B cell (primary cell): ENCODE data around the gene GPR183. TPM values are rescaled to one million over a fixed set of nuclear protein-coding genes. Genes with fewer than 3 reads are reported as not detected.

Source experiments
- ATAC-seq: fragments of 200-7000 bp; cut with Tn5 transposase; one replicate; pipeline ENCODE4 v1.10.0; 2021; ENCODE audit warnings: low read depth, mild to moderate bottlenecking, moderate number of reproducible peaks, moderate library complexity
- CTCF ChIA-PET: fragments of 350-600 bp; sonication (Branson Sonifier 250); formaldehyde crosslinking; loops from one replicate; lab custom pipeline; 2021; ENCODE audit warnings: antibody characterized with exemption, inconsistent platforms; lab: Charles Lee
- POLR2A ChIA-PET: fragments of 350-600 bp; sonication (Branson Sonifier 250); formaldehyde crosslinking; loops from one replicate; lab custom pipeline; 2021; ENCODE audit warnings: antibody characterized with exemption; lab: Charles Lee
- DNase-seq: peaks from one replicate; pipeline ENCODE4 v3.0.0; 2013
- H2AFZ ChIP-seq: 2 replicates; pipeline ENCODE4 v1.6.1; 2012; ENCODE audit warnings: mild to moderate bottlenecking, low read depth, low read length; ENCODE audit not compliant: insufficient read depth, poor library complexity, severe bottlenecking
- H3K27ac ChIP-seq, 2 donors: 1 replicate in 1 of 2; 2 replicates in 1 of 2; pipeline ENCODE4 v1.5.1; 2012 to 2013; ENCODE audit warnings: low read length in 2 of 2, mild to moderate bottlenecking in 2 of 2, moderate library complexity in 1 of 2
- H3K27me3 ChIP-seq, 4 experiments: fragments of 200-600 bp in 1 of 4; sonication (generic) in 1 of 4; replicated peaks in 1 of 4; 1 replicate in 2 of 4; 2 replicates in 2 of 4; pipeline versions ENCODE4 v1.6.1 to v1.7.0; 2013 to 2016; ENCODE audit warnings: low read length in 3 of 4, mild to moderate bottlenecking in 2 of 4, mixed read lengths in 1 of 4, moderate library complexity in 1 of 4; ENCODE audit not compliant: insufficient read depth in 4 of 4, control insufficient read depth in 3 of 4; ENCODE audit errors: control extremely low read depth in 1 of 4
- H3K36me3 ChIP-seq, 2 experiments: replicated peaks in 1 of 2; 1 replicate in 1 of 2; 2 replicates in 1 of 2; pipeline versions ENCODE4 v1.6.1 to v1.7.1; 2013; ENCODE audit warnings: low read length in 1 of 2; ENCODE audit not compliant: insufficient read depth in 2 of 2, control insufficient read depth in 1 of 2; ENCODE audit errors: control extremely low read depth in 1 of 2, extremely low read depth in 1 of 2
- H3K4me1 ChIP-seq, 2 donors: fragments of 200-600 bp in 1 of 2; sonication (generic) in 1 of 2; 1 replicate in 1 of 2; 2 replicates in 1 of 2; pipeline versions ENCODE4 v1.5.1 to v1.6.1; 2013 to 2017; ENCODE audit warnings: low read length in 2 of 2; ENCODE audit not compliant: control insufficient read depth in 2 of 2, insufficient read depth in 2 of 2
- H3K4me2 ChIP-seq: replicated peaks from 2 replicates; pipeline ENCODE3; 2012; ENCODE audit warnings: mild to moderate bottlenecking, low read depth, low read length; ENCODE audit not compliant: poor library complexity, severe bottlenecking
- H3K4me3 ChIP-seq, 5 experiments: fragments of 200-600 bp in 1 of 5; sonication (generic) in 1 of 5; 1 replicate in 3 of 5; 2 replicates in 2 of 5; pipeline versions ENCODE4 v1.5.1 to v1.7.0; 2011 to 2016; ENCODE audit warnings: low read length in 4 of 5, mild to moderate bottlenecking in 4 of 5, low read depth in 2 of 5, control low read depth in 1 of 5, moderate library complexity in 1 of 5; ENCODE audit not compliant: insufficient read depth in 1 of 5; ENCODE audit errors: control extremely low read depth in 1 of 5, extremely low read depth in 1 of 5
- H3K79me2 ChIP-seq: fragments of 200-600 bp; sonication (generic); one replicate; pipeline ENCODE4 v1.6.0; 2016; ENCODE audit warnings: low read length; ENCODE audit not compliant: control insufficient read depth, insufficient read depth
- H3K9ac ChIP-seq: fragments of 200-600 bp; sonication (generic); 2 replicates; pipeline ENCODE4 v1.6.1; 2017; ENCODE audit warnings: mild to moderate bottlenecking, low read length, moderate library complexity
- H3K9me3 ChIP-seq, 3 donors: one replicate each; pipeline versions ENCODE4 v1.6.1 to v1.7.1; 2013; ENCODE audit warnings: low read length in 2 of 3; ENCODE audit not compliant: control insufficient read depth in 2 of 3, insufficient read depth in 1 of 3; ENCODE audit errors: control extremely low read depth in 1 of 3
- H4K20me1 ChIP-seq: 2 replicates; pipeline ENCODE4 v1.6.0; 2012; ENCODE audit warnings: mild to moderate bottlenecking, low read length; ENCODE audit not compliant: insufficient read depth, control insufficient read depth, poor library complexity, severe bottlenecking
- H3K27ac Mint-ChIP-seq: one replicate; pipeline ENCODE4 v1.8.0; 2021; ENCODE audit warnings: mixed read lengths
- H3K27me3 Mint-ChIP-seq: one replicate; pipeline ENCODE4 v1.8.0; 2021; ENCODE audit warnings: mixed read lengths
- H3K4me1 Mint-ChIP-seq: one replicate; pipeline ENCODE4 v1.8.0; 2021; ENCODE audit warnings: mixed read lengths
- H3K4me3 Mint-ChIP-seq: one replicate; pipeline ENCODE4 v1.8.0; 2021; ENCODE audit warnings: mixed read lengths
- H3K9me3 Mint-ChIP-seq: one replicate; pipeline ENCODE4 v1.8.0; 2022; ENCODE audit warnings: mixed read lengths; ENCODE audit not compliant: insufficient read depth
- EZH2 ChIP-seq: IDR thresholded peaks from 2 replicates; pipeline ENCODE4 v1.6.1; 2012; ENCODE audit warnings: borderline replicate concordance, low read depth, mild to moderate bottlenecking, moderate library complexity, low read length; ENCODE audit not compliant: insufficient read depth, poor library complexity, severe bottlenecking
- WGBS: methylation state at CpG from one replicate; pipeline ENCODE4 v1.1.5; 2013; ENCODE audit warnings: missing lambda C conversion rate; ENCODE audit not compliant: insufficient coverage; 5-methylcytosine and 5-hydroxymethylcytosine counted together
- intact Hi-C: fragments of 100-400 bp; cut with micrococcal nuclease; formaldehyde crosslinking; loops from one replicate; pipeline ENCODE4 v1.10.0; 2022
- polyA plus RNA-seq: library from polyadenylated mRNA; depleted of rRNA; stranded (reverse); fragments of >200 nt; gene quantifications from 2 replicates; pipeline ENCODE4 v1.2.3, GENCODE V29; 2012
- total RNA-seq, 2 donors: library from RNA; stranded (reverse); fragments of 120-200 nt in 1 of 2; gene quantifications; 1 replicate in 1 of 2; 2 replicates in 1 of 2; pipeline versions ENCODE4 v1.2.3 to v1.2.4, GENCODE V29; 2013 to 2022
- TF ChIP-seq, protein P1 (sequence below): fragments of 200-600 bp; IDR thresholded peaks from one replicate; pipeline ENCODE4 v1.8.0; 2022; ENCODE audit warnings: antibody characterized with exemption, mild to moderate bottlenecking

Gene GPR183
- total and polyA plus RNA-seq, 2 donors (not counting 1 experiment from before 2014, with no cell fraction given), result 150 to 256 TPM

DNA sequence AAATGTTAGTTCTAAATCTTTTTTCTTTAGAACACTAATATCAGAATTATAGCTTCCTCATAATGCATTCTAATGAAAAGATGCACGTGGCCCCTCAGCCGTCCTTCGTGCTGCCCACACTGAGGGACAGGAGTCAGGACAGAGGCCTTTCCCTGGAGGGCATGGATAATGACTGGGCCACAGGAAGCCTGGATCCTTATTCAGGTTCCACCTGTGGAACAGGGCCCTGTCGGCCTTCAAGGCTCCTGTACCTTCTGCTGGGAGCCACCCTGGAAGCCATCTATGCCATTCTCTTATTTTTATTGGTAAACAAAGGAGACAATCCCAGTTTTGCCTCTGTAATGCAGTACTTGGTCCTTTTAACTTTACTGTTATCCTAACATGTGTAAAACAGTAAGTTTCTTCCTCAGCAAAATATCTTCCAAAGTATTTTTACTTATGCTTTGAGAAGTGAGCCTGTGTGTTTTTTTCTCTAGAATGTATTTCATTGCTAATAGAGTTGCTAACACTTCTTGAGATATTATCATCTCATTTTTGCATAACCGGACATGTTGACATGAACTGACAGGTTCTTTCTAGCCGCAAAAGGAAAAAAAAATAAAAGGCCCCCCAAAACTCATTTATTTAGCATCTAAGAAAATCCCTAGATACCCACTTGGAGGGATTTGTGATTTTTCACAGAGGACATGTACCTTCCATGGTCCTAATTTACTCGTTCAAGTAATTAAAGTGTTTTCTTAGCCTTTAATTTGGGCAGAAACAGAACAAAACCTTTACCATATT lies 6.0 kb downstream of the GPR183 start:
- Mint-ChIP-seq H3K4me3 (peak overlapping the region; percentile 67), H3K27ac (peak overlapping the region; percentile 71), H3K4me1 (peaks cover 76% of the 10 kb centered on the region), H3K9me3 (no peaks in the 10 kb centered on the region), H3K27me3 (no peaks in the 10 kb centered on the region)
- Histone ChIP-seq H3K9ac (peak overlapping the region; percentile 80), H3K27me3 (no peaks in the 10 kb centered on the region), H3K4me3 (peak overlapping the region in 2 of 5 experiments; percentile 1 to 95), H3K9me3 (no peaks in the 10 kb centered on the region), H3K36me3 (peaks cover 0 to 53% of the 10 kb centered on the region in 2 experiments), H4K20me1 (no peaks in the 10 kb centered on the region), H2AFZ (no peak overlapping the region), H3K79me2 (peaks cover 98% of the 10 kb centered on the region), H3K27ac (peak overlapping the region; percentile 78 to 87), H3K4me2 (peak overlapping the region; percentile 68), H3K4me1 (peaks cover 82 to 88% of the 10 kb centered on the region in 2 donors)
- 65% methylated on average over 3 of the region's 7 CpGs for WGBS
- intact Hi-C loops, result loop anchor here (10.0 kb wide), 1 partner anchor 134 kb away; no protein-coding TSS in a partner anchor
- POLR2A ChIA-PET, result interaction anchor here (1.1 to 1.5 kb wide), 4 partner anchors 19 to 119 kb away, joined by 4 to 13 read pairs (median 5); no protein-coding TSS in a partner anchor
- ATAC-seq (no peak), DNase-seq (no peak)
- no peak for TF ChIP-seq EZH2
- TF ChIP-seq, protein P1, sequence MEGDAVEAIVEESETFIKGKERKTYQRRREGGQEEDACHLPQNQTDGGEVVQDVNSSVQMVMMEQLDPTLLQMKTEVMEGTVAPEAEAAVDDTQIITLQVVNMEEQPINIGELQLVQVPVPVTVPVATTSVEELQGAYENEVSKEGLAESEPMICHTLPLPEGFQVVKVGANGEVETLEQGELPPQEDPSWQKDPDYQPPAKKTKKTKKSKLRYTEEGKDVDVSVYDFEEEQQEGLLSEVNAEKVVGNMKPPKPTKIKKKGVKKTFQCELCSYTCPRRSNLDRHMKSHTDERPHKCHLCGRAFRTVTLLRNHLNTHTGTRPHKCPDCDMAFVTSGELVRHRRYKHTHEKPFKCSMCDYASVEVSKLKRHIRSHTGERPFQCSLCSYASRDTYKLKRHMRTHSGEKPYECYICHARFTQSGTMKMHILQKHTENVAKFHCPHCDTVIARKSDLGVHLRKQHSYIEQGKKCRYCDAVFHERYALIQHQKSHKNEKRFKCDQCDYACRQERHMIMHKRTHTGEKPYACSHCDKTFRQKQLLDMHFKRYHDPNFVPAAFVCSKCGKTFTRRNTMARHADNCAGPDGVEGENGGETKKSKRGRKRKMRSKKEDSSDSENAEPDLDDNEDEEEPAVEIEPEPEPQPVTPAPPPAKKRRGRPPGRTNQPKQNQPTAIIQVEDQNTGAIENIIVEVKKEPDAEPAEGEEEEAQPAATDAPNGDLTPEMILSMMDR, result no peak
- CTCF ChIA-PET, result interaction anchor here (0.7 to 13.9 kb wide), 18 partner anchors 10 to 138 kb away, joined by 3 to 206 read pairs (median 6); no protein-coding TSS in a partner anchor
